ENCODE data around the gene HOXD3. TPM values are rescaled to one million over a fixed set of nuclear protein-coding genes. Genes with fewer than 3 reads are reported as not detected.

HOXD3 gene
- total RNA-seq, 1 donor from 2014 or later, result not detected

- Histone ChIP-seq H3K79me2 (ENCODE audit: insufficient read depth, low read length) (no peaks in the 10 kb centered on the region), H3K4me3 (ENCODE audit: insufficient read depth, low read depth, low read length) (no peak overlapping the region), H3K27me3 (ENCODE audit: insufficient read depth, low read length) (peaks cover 54% of the 10 kb centered on the region), H3K4me2 (ENCODE audit: low read length) (no peak overlapping the region), H2AFZ (ENCODE audit: low read depth, low read length) (no peak overlapping the region), H3K27ac (ENCODE audit: low read depth, low read length) (no peak overlapping the region), H3K9ac (ENCODE audit: low read length) (no peak overlapping the region), H3K4me1 (ENCODE audit: insufficient read depth, low read length) (peaks cover 12% of the 10 kb centered on the region), H3K36me3 (ENCODE audit: insufficient read depth, low read length) (no peaks in the 10 kb centered on the region), H4K20me1 (ENCODE audit: insufficient read depth, low read length) (no peaks in the 10 kb centered on the region), H3K9me3 (ENCODE audit: insufficient read depth, low read depth, low read length) (no peaks in the 10 kb centered on the region)
- Mint-ChIP-seq H3K4me1 (ENCODE audit: low read depth, unreplicated experiment) (no peaks in the 10 kb centered on the region), H3K36me3 (ENCODE audit: low read depth, unreplicated experiment) (no peaks in the 10 kb centered on the region), H3K27ac (ENCODE audit: unreplicated experiment) (no peak overlapping the region), H3K9me3 (ENCODE audit: unreplicated experiment) (peaks cover 1% of the 10 kb centered on the region), H3K27me3 (ENCODE audit: low read depth, unreplicated experiment) (peaks cover 63% of the 10 kb centered on the region), H3K4me3 (ENCODE audit: unreplicated experiment) (no peak overlapping the region)
- no peak for DNase-seq (ENCODE audit: low read depth)
- FAIRE-seq, result no peak
- no peak for TF ChIP-seq EZH2 (IDR thresholded peaks at IDR 0.05; ENCODE audit: insufficient read depth, low read length)
- no peak for TF ChIP-seq CTCF (IDR thresholded peaks at IDR 0.05; ENCODE audit: insufficient read depth, low read depth, low read length)
These were observed 35.2 kb downstream of the HOXD3 start for GRCh38 chr2:176192351-176192750.

- Histone ChIP-seq H3K9me3 (ENCODE audit: insufficient read depth, low read depth, low read length) (no peaks in the 10 kb centered on the region), H2AFZ (ENCODE audit: low read depth, low read length) (no peak overlapping the region), H3K4me3 (ENCODE audit: insufficient read depth, low read depth, low read length) (no peak overlapping the region), H3K4me1 (ENCODE audit: insufficient read depth, low read length) (peaks cover 7% of the 10 kb centered on the region), H3K27ac (ENCODE audit: low read depth, low read length) (no peak overlapping the region), H3K9ac (ENCODE audit: low read length) (no peak overlapping the region), H4K20me1 (ENCODE audit: insufficient read depth, low read length) (no peaks in the 10 kb centered on the region), H3K79me2 (ENCODE audit: insufficient read depth, low read length) (no peaks in the 10 kb centered on the region), H3K27me3 (ENCODE audit: insufficient read depth, low read length) (peaks cover 48% of the 10 kb centered on the region), H3K4me2 (ENCODE audit: low read length) (no peak overlapping the region), H3K36me3 (ENCODE audit: insufficient read depth, low read length) (no peaks in the 10 kb centered on the region)
- no peak for FAIRE-seq
- Mint-ChIP-seq H3K4me3 (ENCODE audit: unreplicated experiment) (no peak overlapping the region), H3K9me3 (ENCODE audit: unreplicated experiment) (no peaks in the 10 kb centered on the region), H3K27me3 (ENCODE audit: low read depth, unreplicated experiment) (peaks cover 59% of the 10 kb centered on the region), H3K4me1 (ENCODE audit: low read depth, unreplicated experiment) (no peaks in the 10 kb centered on the region), H3K27ac (ENCODE audit: unreplicated experiment) (no peak overlapping the region), H3K36me3 (ENCODE audit: low read depth, unreplicated experiment) (no peaks in the 10 kb centered on the region)
- no peak for DNase-seq (ENCODE audit: low read depth)
- TF ChIP-seq CTCF (IDR thresholded peaks at IDR 0.05; ENCODE audit: insufficient read depth, low read depth, low read length) (no peak), EZH2 (IDR thresholded peaks at IDR 0.05; ENCODE audit: insufficient read depth, low read length) (no peak)
These were observed 35.9 kb downstream of the HOXD3 start for GRCh38 chr2:176193048-176193447.

GRCh38 chr2:176199902-176200301 is 42.8 kb downstream of the HOXD3 start:
- no peak overlapping the region for H2AFZ ChIP-seq (ENCODE audit: low read depth, low read length)
- H3K4me3 Mint-ChIP-seq (ENCODE audit: unreplicated experiment), result no peak overlapping the region
- H3K9me3 ChIP-seq (ENCODE audit: insufficient read depth, low read depth, low read length), result no peaks in the 10 kb centered on the region
- DNase-seq (ENCODE audit: low read depth), result no peak
- no peaks in the 10 kb centered on the region for H3K27me3 ChIP-seq (ENCODE audit: insufficient read depth, low read length)
- H3K4me2 ChIP-seq (ENCODE audit: low read length), result no peak overlapping the region
- H3K4me1 ChIP-seq (ENCODE audit: insufficient read depth, low read length), result no peaks in the 10 kb centered on the region
- no peaks in the 10 kb centered on the region for H4K20me1 ChIP-seq (ENCODE audit: insufficient read depth, low read length)
- no peak overlapping the region for H3K27ac Mint-ChIP-seq (ENCODE audit: unreplicated experiment)
- no peaks in the 10 kb centered on the region for H3K79me2 ChIP-seq (ENCODE audit: insufficient read depth, low read length)
- H3K9me3 Mint-ChIP-seq (ENCODE audit: unreplicated experiment), result peaks cover 2% of the 10 kb centered on the region
- H3K36me3 ChIP-seq (ENCODE audit: insufficient read depth, low read length), result no peaks in the 10 kb centered on the region
- TF ChIP-seq CTCF (IDR thresholded peaks at IDR 0.05; ENCODE audit: insufficient read depth, low read depth, low read length) (no peak), EZH2 (IDR thresholded peaks at IDR 0.05; ENCODE audit: insufficient read depth, low read length) (no peak)
- no peak overlapping the region for H3K4me3 ChIP-seq (ENCODE audit: insufficient read depth, low read depth, low read length)
- H3K9ac ChIP-seq (ENCODE audit: low read length), result no peak overlapping the region
- no peaks in the 10 kb centered on the region for H3K36me3 Mint-ChIP-seq (ENCODE audit: low read depth, unreplicated experiment)
- peaks cover 27% of the 10 kb centered on the region for H3K27me3 Mint-ChIP-seq (ENCODE audit: low read depth, unreplicated experiment)
- no peak overlapping the region for H3K27ac ChIP-seq (ENCODE audit: low read depth, low read length)
- H3K4me1 Mint-ChIP-seq (ENCODE audit: low read depth, unreplicated experiment), result no peaks in the 10 kb centered on the region
- no peak for FAIRE-seq

Measured in astrocyte (in vitro differentiated cells and primary cell).